K562 (cell line): ENCODE measurements around the gene DGKB. TPM values are rescaled to one million over a fixed set of nuclear protein-coding genes. Genes with fewer than 3 reads are reported as not detected.

ENCODE experiments used
- ATAC-seq: fragments of 200-7000 bp; cut with Tn5 transposase; 3 replicates; pipeline ENCODE4 v1.9.1; 2020; ENCODE audit warnings: moderate library complexity
- BruUV-seq: library from RNA; stranded (reverse); fragments of 400-500 nt; replicated peaks from 2 replicates; lab custom pipeline; 2021; lab: Mats Ljungman, UMichigan
- CTCF ChIA-PET: fragments of 300-600 bp; formaldehyde crosslinking; extraction: SDS; loops from one replicate; lab custom pipeline; 2021; ENCODE audit warnings: low intra/inter-chr PET ratio; lab: Yijun Ruan, JAX
- POLR2A ChIA-PET: fragments of 300-600, 350-650 bp; sonication (Branson Sonifier 250); formaldehyde crosslinking; extraction: SDS; loops from one replicate; lab custom pipeline; 2021; ENCODE audit warnings: antibody characterized with exemption, inconsistent platforms; lab: Yijun Ruan, JAX
- DNase-seq, 4 experiments: peaks; one replicate each; pipeline versions ENCODE4 v3.0.0 to v3.0.0-alpha.2; 2011 to 2018; ENCODE audit warnings: low spot score in 3 of 4, mixed read lengths in 3 of 4; ENCODE audit errors: extremely low read depth in 1 of 4
- FAIRE-seq: peaks from 2 replicates; lab custom pipeline; 2011; peaks lifted over from hg19 to GRCh38; lab: Jason Lieb, UNC
- H2AFZ ChIP-seq: 2 replicates; pipeline ENCODE4 v1.6.0; 2011; ENCODE audit warnings: low read depth, low read length, control low read depth, inconsistent platforms
- H3K27ac ChIP-seq: fragments of 200-600 bp; 3 replicates; pipeline ENCODE4 v1.8.0; 2011; ENCODE audit warnings: low read depth, mild to moderate bottlenecking, control low read depth, inconsistent platforms, low read length, moderate library complexity, mixed read lengths; ENCODE audit errors: extremely low read depth
- H3K27me3 ChIP-seq, 2 experiments: fragments of 300-600 bp in 1 of 2; 2 replicates in 1 of 2; 3 replicates in 1 of 2; pipeline versions ENCODE4 v1.6.0 to v1.8.0; 2011; ENCODE audit warnings: inconsistent platforms in 2 of 2, low read length in 2 of 2, mild to moderate bottlenecking in 1 of 2, mixed read lengths in 1 of 2, moderate library complexity in 1 of 2; ENCODE audit not compliant: control insufficient read depth in 2 of 2, insufficient read depth in 2 of 2
- H3K36me3 ChIP-seq: fragments of 300-600 bp; 3 replicates; pipeline ENCODE4 v1.8.0; 2011; ENCODE audit warnings: mild to moderate bottlenecking, low read length, inconsistent platforms; ENCODE audit not compliant: control insufficient read depth, insufficient read depth
- H3K4me1 ChIP-seq, 2 experiments: fragments of 200-600 bp in 1 of 2; replicated peaks in 1 of 2; 2 replicates in 1 of 2; 3 replicates in 1 of 2; pipeline versions ENCODE4 v1.5.1 to v1.8.0; 2011; ENCODE audit warnings: inconsistent platforms in 2 of 2, low read length in 2 of 2, mild to moderate bottlenecking in 1 of 2, mixed read lengths in 1 of 2, moderate library complexity in 1 of 2; ENCODE audit not compliant: control insufficient read depth in 2 of 2, insufficient read depth in 2 of 2
- H3K4me2 ChIP-seq: 2 replicates; pipeline ENCODE4 v1.6.1; 2011; ENCODE audit warnings: low read length, control low read depth, inconsistent platforms, mixed read lengths; ENCODE audit not compliant: insufficient read depth
- H3K4me3 ChIP-seq: fragments of 200-600 bp; sonication (generic), shearing (Covaris generic); 2 replicates; pipeline ENCODE4 v1.5.1; 2016; ENCODE audit warnings: control low read depth, inconsistent platforms
- H3K79me2 ChIP-seq: fragments of 200-600 bp; 3 replicates; pipeline ENCODE4 v1.8.0; 2011; ENCODE audit warnings: low read length, inconsistent platforms; ENCODE audit not compliant: control insufficient read depth, insufficient read depth
- H3K9ac ChIP-seq, 2 experiments: 2 replicates each; pipeline versions ENCODE4 v1.6.0 to v1.6.1; 2011; ENCODE audit warnings: low read depth in 2 of 2, low read length in 2 of 2, control low read depth in 1 of 2, inconsistent platforms in 1 of 2, mild to moderate bottlenecking in 1 of 2, mixed read lengths in 1 of 2; ENCODE audit not compliant: insufficient read depth in 1 of 2
- H3K9me1 ChIP-seq: one replicate; pipeline ENCODE4 v1.6.0; 2011; ENCODE audit warnings: inconsistent platforms, mild to moderate bottlenecking, low read length, moderate library complexity; ENCODE audit not compliant: control insufficient read depth, insufficient read depth
- H3K9me3 ChIP-seq: replicated peaks from 2 replicates; pipeline ENCODE4 v1.5.1; 2011; ENCODE audit warnings: low read depth, low read length, inconsistent platforms; ENCODE audit not compliant: control insufficient read depth, insufficient read depth
- H4K20me1 ChIP-seq: replicated peaks from 2 replicates; pipeline ENCODE4 v1.6.1; 2011; ENCODE audit warnings: low read length, inconsistent platforms, mixed read lengths; ENCODE audit not compliant: control insufficient read depth, insufficient read depth
- ARHGAP35 ChIP-seq: fragments of 450-650 bp; IDR thresholded peaks from 2 replicates; pipeline ENCODE4 v1.6.1; 2018; ENCODE audit not compliant: partially characterized antibody
- ARID3B ChIP-seq: fragments of 250-450 bp; sonication (Bioruptor Pico); IDR thresholded peaks from 2 replicates; pipeline ENCODE4 v1.4.0; 2020; ENCODE audit warnings: borderline replicate concordance
- ARNT ChIP-seq, 2 experiments: fragments of 450-650 bp; IDR thresholded peaks; 2 replicates each; pipeline ENCODE4 v1.6.1; 2016; ENCODE audit warnings: mild to moderate bottlenecking in 1 of 2
- CBX1 ChIP-seq: sonication (generic); IDR thresholded peaks from 2 replicates; pipeline ENCODE4 v1.6.1; 2016; ENCODE audit warnings: antibody characterized with exemption, low read depth, mild to moderate bottlenecking
- CBX8 ChIP-seq: fragments of 200-600 bp; sonication (generic); IDR thresholded peaks from 2 replicates; pipeline ENCODE4 v1.6.1; 2012; ENCODE audit warnings: borderline replicate concordance, mixed run types, low read depth, mild to moderate bottlenecking, moderate library complexity, mixed read lengths, low read length, control low read depth, inconsistent platforms; ENCODE audit not compliant: poor library complexity, severe bottlenecking; ENCODE audit errors: extremely low read depth
- EP400 ChIP-seq: fragments of 450-650 bp; IDR thresholded peaks from 2 replicates; pipeline ENCODE4 v1.6.1; 2017; ENCODE audit warnings: antibody characterized with exemption, mild to moderate bottlenecking, moderate library complexity
- NFE2 ChIP-seq: IDR thresholded peaks from 2 replicates; pipeline ENCODE4 v1.6.1; 2014; ENCODE audit warnings: antibody characterized with exemption, low read depth
- NR1H2 ChIP-seq: sonication (generic); formaldehyde crosslinking; IDR thresholded peaks from 2 replicates; pipeline ENCODE4 v1.4.0; 2020; ENCODE audit warnings: mild to moderate bottlenecking, missing genetic modification reagents
- OTX1 ChIP-seq: fragments of 450-650 bp; formaldehyde crosslinking; IDR thresholded peaks from 2 replicates; pipeline ENCODE4 v1.4.0; 2022; ENCODE audit warnings: mild to moderate bottlenecking
- POLR3A ChIP-seq: IDR thresholded peaks from 2 replicates; pipeline ENCODE4 v1.6.1; 2011; ENCODE audit warnings: borderline replicate concordance, mild to moderate bottlenecking, moderate library complexity; ENCODE audit not compliant: insufficient read length, insufficient read depth; ENCODE audit errors: extremely low read depth
- SMARCC2 ChIP-seq: fragments of 450-650 bp; IDR thresholded peaks from 2 replicates; pipeline ENCODE4 v1.6.1; 2017; ENCODE audit warnings: antibody characterized with exemption, moderate library complexity, mild to moderate bottlenecking, low read depth
- STAT6 ChIP-seq: sonication (generic); formaldehyde crosslinking; IDR thresholded peaks from 2 replicates; pipeline ENCODE4 v1.8.1; 2023; ENCODE audit warnings: mild to moderate bottlenecking, missing genetic modification reagents
- TAL1 ChIP-seq: fragments of 450-650 bp; IDR thresholded peaks from 2 replicates; pipeline ENCODE4 v1.6.1; 2016; ENCODE audit warnings: mild to moderate bottlenecking
- TCFL5 ChIP-seq: fragments of 250-450 bp; sonication (Bioruptor Pico); conservative IDR thresholded peaks from 2 replicates; pipeline ENCODE4 v1.6.1; 2021; ENCODE audit warnings: mild to moderate bottlenecking, moderate library complexity, matching md5 sums
- THAP7 ChIP-seq: fragments of 250-450 bp; sonication (Bioruptor Pico); IDR thresholded peaks from 2 replicates; pipeline ENCODE4 v1.5.0; 2021
- ZFP1 ChIP-seq: fragments of 450-650 bp; formaldehyde crosslinking; IDR thresholded peaks from 2 replicates; pipeline ENCODE4 v1.4.0; 2020; ENCODE audit warnings: mild to moderate bottlenecking, mixed read lengths
- ZNF239 ChIP-seq: fragments of 250-450 bp; sonication (Bioruptor Pico); IDR thresholded peaks from 2 replicates; pipeline ENCODE4 v1.4.0; 2020; ENCODE audit warnings: mild to moderate bottlenecking
- ZNF311 ChIP-seq: fragments of 250-450 bp; sonication (Bioruptor Pico); IDR thresholded peaks from 2 replicates; pipeline ENCODE4 v1.4.0; 2020; ENCODE audit warnings: mild to moderate bottlenecking, moderate library complexity
- ZNF57 ChIP-seq: fragments of 450-650 bp; formaldehyde crosslinking; IDR thresholded peaks from 2 replicates; pipeline ENCODE4 v1.4.0; 2020; ENCODE audit warnings: mild to moderate bottlenecking, moderate library complexity
- WGBS: fragments of 100-300 bp; shearing (Covaris generic); methylation state at CpG from one replicate; pipeline ENCODE4 v1.1.6; 2016; ENCODE audit warnings: low coverage, mixed read lengths; ENCODE audit not compliant: insufficient coverage; ENCODE audit errors: missing lambda C conversion rate; 5-methylcytosine and 5-hydroxymethylcytosine counted together
- in situ Hi-C: fragments of 300-500 bp; cut with MboI; formaldehyde crosslinking; loops from 4 replicates; pipeline ENCODE4 v1.15.0; 2018; ENCODE audit warnings: inconsistent platforms, mixed read lengths
- intact Hi-C: fragments of 100-400 bp; cut with micrococcal nuclease; formaldehyde crosslinking; loops from 2 replicates; pipeline ENCODE4 v1.14.2; 2022
- polyA plus RNA-seq, 8 experiments: library from polyadenylated mRNA; depleted of rRNA in 4 of 8; stranded (reverse) in 5 of 8; unstranded in 3 of 8; fragments of >200 nt; fragmentation: Nextera tagmentation in 2 of 8; fragmentation: Illumina TruSeq in 1 of 8; extraction: Ambion mirVana in 2 of 8; extraction: Trizol in 1 of 8; gene quantifications; 2 replicates each; pipeline versions ENCODE4 v1.2.1 to v1.2.3, GENCODE V29; 2011 to 2014; ENCODE audit warnings: inconsistent platforms in 1 of 8, missing spikeins in 1 of 8
- total RNA-seq, 7 experiments: library from RNA; depleted of rRNA in 6 of 7; stranded (reverse); fragments of >200 nt in 6 of 7; fragmentation: Illumina TruSeq in 2 of 7; extraction: Trizol in 2 of 7; gene quantifications; 2 replicates each; pipeline versions ENCODE4 v1.2.1 to v1.2.3, GENCODE V29; 2011 to 2021; ENCODE audit warnings: low replicate concordance in 1 of 7

Gene DGKB
- total and polyA plus RNA-seq, 9 of the 15 experiments (the other 6 are each of a cell fraction or from before 2014, with no cell fraction given) = 0.01 TPM; not detected in 8

- no peak for TF ChIP-seq ARID3B (CRISPR knock-in tag)
- no peak for TF ChIP-seq CBX1
- TF ChIP-seq ARHGAP35 = no peak
- TF ChIP-seq, all 486 proteins: peak for 0
These were observed 76.6 kb downstream of the DGKB start (continued) for GRCh38 chr7:14825912-14826311.

GRCh38 chr7:14822481-14822854 lies 80.1 kb downstream of the DGKB start:
- H3K27ac ChIP-seq = no peak overlapping the region
- no peaks in the 10 kb centered on the region for H3K36me3 ChIP-seq
- no peaks in the 10 kb centered on the region for H3K79me2 ChIP-seq
- DNase-seq (no peak), ATAC-seq (no peak), FAIRE-seq (no peak)
- no peak overlapping the region for H2AFZ ChIP-seq
- ChIA-PET POLR2A (no interaction called here), CTCF (no interaction called here)
- intact Hi-C loops = no loop called here
- H4K20me1 ChIP-seq = no peaks in the 10 kb centered on the region
- H3K9me3 ChIP-seq = no peaks in the 10 kb centered on the region; the same call in 1 of the 2 replicates
- BruUV-seq = no TSS peak
- no peak overlapping the region for H3K9ac ChIP-seq
- no peak overlapping the region for H3K4me3 ChIP-seq
- no peaks in the 10 kb centered on the region for H3K4me1 ChIP-seq
- in situ Hi-C loops = no loop called here
- H3K27me3 ChIP-seq = no peaks in the 10 kb centered on the region
- no peak overlapping the region for H3K4me2 ChIP-seq
- 0% methylated on average over 1 of the region's 1 CpG for WGBS
- no peaks in the 10 kb centered on the region for H3K9me1 ChIP-seq
- no peak for TF ChIP-seq ARNT (IDR thresholded peaks at IDR 0.05)
- no peak for TF ChIP-seq TAL1
- TF ChIP-seq ZNF57 (CRISPR knock-in tag) = no peak
- no peak for TF ChIP-seq POLR3A
- TF ChIP-seq SMARCC2 = no peak
- no peak for TF ChIP-seq THAP7
- no peak for TF ChIP-seq ZNF311 (CRISPR knock-in tag)
- TF ChIP-seq ZFP1 (CRISPR knock-in tag) = no peak
- no peak for TF ChIP-seq OTX1 (CRISPR knock-in tag)
- TF ChIP-seq CBX8 = no peak
- TF ChIP-seq NFE2 = no peak
- TF ChIP-seq STAT6 = no peak
- TF ChIP-seq TCFL5 (CRISPR knock-in tag) = no peak
- TF ChIP-seq EP400 = no peak
- no peak for TF ChIP-seq NR1H2 (CRISPR knock-in tag)
- no peak for TF ChIP-seq ZNF239
